Measurements from ENCODE around the gene MSRB3. TPM values are rescaled to one million over a fixed set of nuclear protein-coding genes. Genes with fewer than 3 reads are reported as not detected.

The MSRB3 gene
- total RNA-seq, 1 experiment from 2014 or later = 5.9 TPM

DNA sequence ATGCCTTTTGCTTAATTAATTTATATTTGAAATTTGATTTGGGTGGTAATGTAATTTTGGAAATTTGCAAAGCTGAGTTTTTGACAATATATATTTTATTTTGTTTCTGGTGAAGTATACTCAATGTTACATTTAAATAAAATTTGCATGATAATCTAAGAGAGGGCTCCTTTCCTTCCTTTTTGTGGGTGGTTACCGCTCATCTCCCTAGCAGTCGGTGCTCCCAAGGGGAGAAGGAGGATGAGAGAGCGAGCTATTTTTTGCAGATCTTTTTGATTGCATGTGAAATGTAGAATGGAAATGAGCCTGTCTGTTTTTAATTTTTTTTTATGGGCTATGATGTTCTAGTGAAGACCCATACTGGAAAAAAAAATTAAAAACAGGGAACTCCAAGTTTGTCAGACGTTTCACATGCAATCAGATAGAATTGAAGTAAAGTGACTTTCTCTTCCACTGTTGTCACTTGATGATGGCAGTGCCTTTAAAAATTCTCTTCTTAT lies 39.8 kb downstream of the MSRB3 start:
- peaks cover 13% of the 10 kb centered on the region for H3K4me1 ChIP-seq (ENCODE audit: insufficient read depth, low read length)
- DNase-seq = no peak
- H2AFZ ChIP-seq (ENCODE audit: low read length) = no peak overlapping the region
- H3F3A ChIP-seq (ENCODE audit: low read length, unreplicated experiment) = no peaks in the 10 kb centered on the region
- no peaks in the 10 kb centered on the region for H3K9me2 ChIP-seq (replicated peaks; ENCODE audit: low read length)
- intact Hi-C loops (cut with micrococcal nuclease) = no loop called here
- no peaks in the 10 kb centered on the region for H3K79me2 ChIP-seq (ENCODE audit: low read length)
- no peaks in the 10 kb centered on the region for H3K27me3 ChIP-seq (ENCODE audit: low read length)
- ChIA-PET CTCF (no interaction called here), POLR2A (ENCODE audit: unreplicated experiment) (no interaction called here)
- TF ChIP-seq EZH2phosphoT487 (IDR thresholded peaks at IDR 0.05; ENCODE audit: borderline replicate concordance, low read length) = no peak
- TF ChIP-seq, protein P1, sequence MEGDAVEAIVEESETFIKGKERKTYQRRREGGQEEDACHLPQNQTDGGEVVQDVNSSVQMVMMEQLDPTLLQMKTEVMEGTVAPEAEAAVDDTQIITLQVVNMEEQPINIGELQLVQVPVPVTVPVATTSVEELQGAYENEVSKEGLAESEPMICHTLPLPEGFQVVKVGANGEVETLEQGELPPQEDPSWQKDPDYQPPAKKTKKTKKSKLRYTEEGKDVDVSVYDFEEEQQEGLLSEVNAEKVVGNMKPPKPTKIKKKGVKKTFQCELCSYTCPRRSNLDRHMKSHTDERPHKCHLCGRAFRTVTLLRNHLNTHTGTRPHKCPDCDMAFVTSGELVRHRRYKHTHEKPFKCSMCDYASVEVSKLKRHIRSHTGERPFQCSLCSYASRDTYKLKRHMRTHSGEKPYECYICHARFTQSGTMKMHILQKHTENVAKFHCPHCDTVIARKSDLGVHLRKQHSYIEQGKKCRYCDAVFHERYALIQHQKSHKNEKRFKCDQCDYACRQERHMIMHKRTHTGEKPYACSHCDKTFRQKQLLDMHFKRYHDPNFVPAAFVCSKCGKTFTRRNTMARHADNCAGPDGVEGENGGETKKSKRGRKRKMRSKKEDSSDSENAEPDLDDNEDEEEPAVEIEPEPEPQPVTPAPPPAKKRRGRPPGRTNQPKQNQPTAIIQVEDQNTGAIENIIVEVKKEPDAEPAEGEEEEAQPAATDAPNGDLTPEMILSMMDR (conservative IDR thresholded peaks at IDR 0.05; ENCODE audit: low read depth, low read length) = no peak
- no peak for TF ChIP-seq EZH2 (IDR thresholded peaks at IDR 0.05; ENCODE audit: low read length, unreplicated experiment)
- no peaks in the 10 kb centered on the region for H4K20me1 ChIP-seq (ENCODE audit: low read length)
- H3K9ac ChIP-seq (ENCODE audit: low read length) = no peak overlapping the region
- BruUV-seq (replicated peaks) = no TSS peak
- no peak for ATAC-seq
- H3K36me3 ChIP-seq (ENCODE audit: low read depth, low read length) = no peaks in the 10 kb centered on the region
- H3K9me3 ChIP-seq (ENCODE audit: low read length) = no peaks in the 10 kb centered on the region
- no peak overlapping the region for H3K4me2 ChIP-seq (ENCODE audit: low read length)
- no peak overlapping the region for H3K4me3 ChIP-seq (ENCODE audit: low read length)
- no peak overlapping the region for H3K27ac ChIP-seq (ENCODE audit: low read length)

DNA sequence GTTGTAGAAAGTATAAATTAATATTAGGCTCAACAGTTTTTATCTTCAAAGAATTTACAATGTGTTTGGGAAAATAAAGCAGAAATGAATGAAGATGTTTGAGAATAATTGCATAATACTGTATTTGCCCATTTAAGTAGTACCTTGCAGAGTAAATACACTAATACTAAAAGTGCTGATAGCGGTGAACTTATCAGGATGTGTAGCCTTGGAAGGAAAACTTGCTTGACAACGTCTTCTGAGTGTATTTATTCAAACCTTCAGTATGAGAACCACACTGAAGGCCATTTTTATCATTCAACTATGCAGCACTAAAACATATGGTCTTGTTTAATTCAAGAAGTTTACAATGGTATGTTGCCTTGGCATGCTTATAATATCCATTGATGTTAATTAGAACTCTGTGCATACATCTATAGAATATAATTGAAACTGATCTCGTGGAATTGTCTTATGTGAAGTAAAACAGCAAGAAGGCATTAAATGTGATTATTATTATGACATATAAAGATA lies 41.3 kb downstream of the MSRB3 start:
- no peak overlapping the region for H2AFZ ChIP-seq (ENCODE audit: low read length)
- intact Hi-C loops (cut with micrococcal nuclease) = no loop called here
- H3K9me2 ChIP-seq (replicated peaks; ENCODE audit: low read length) = no peaks in the 10 kb centered on the region
- no peak overlapping the region for H3K4me2 ChIP-seq (ENCODE audit: low read length)
- H3K79me2 ChIP-seq (ENCODE audit: low read length) = no peaks in the 10 kb centered on the region
- H3K9ac ChIP-seq (ENCODE audit: low read length) = no peak overlapping the region
- H3K4me3 ChIP-seq (ENCODE audit: low read length) = no peak overlapping the region
- TF ChIP-seq, protein P1 (conservative IDR thresholded peaks at IDR 0.05; ENCODE audit: low read depth, low read length) = no peak
- TF ChIP-seq EZH2 (IDR thresholded peaks at IDR 0.05; ENCODE audit: low read length, unreplicated experiment) (no peak), EZH2phosphoT487 (IDR thresholded peaks at IDR 0.05; ENCODE audit: borderline replicate concordance, low read length) (no peak)
- ATAC-seq (no peak), DNase-seq (no peak)
- H3K36me3 ChIP-seq (ENCODE audit: low read depth, low read length) = no peaks in the 10 kb centered on the region
- no peaks in the 10 kb centered on the region for H3K9me3 ChIP-seq (ENCODE audit: low read length)
- BruUV-seq (replicated peaks) = no TSS peak
- H3K27ac ChIP-seq (ENCODE audit: low read length) = no peak overlapping the region
- ChIA-PET CTCF (no interaction called here), POLR2A (ENCODE audit: unreplicated experiment) (no interaction called here)
- H4K20me1 ChIP-seq (ENCODE audit: low read length) = no peaks in the 10 kb centered on the region
- no peaks in the 10 kb centered on the region for H3K27me3 ChIP-seq (ENCODE audit: low read length)
- H3K4me1 ChIP-seq (ENCODE audit: insufficient read depth, low read length) = no peaks in the 10 kb centered on the region; the same call in 1 of the 2 replicates
- H3F3A ChIP-seq (ENCODE audit: low read length, unreplicated experiment) = no peaks in the 10 kb centered on the region

DNA sequence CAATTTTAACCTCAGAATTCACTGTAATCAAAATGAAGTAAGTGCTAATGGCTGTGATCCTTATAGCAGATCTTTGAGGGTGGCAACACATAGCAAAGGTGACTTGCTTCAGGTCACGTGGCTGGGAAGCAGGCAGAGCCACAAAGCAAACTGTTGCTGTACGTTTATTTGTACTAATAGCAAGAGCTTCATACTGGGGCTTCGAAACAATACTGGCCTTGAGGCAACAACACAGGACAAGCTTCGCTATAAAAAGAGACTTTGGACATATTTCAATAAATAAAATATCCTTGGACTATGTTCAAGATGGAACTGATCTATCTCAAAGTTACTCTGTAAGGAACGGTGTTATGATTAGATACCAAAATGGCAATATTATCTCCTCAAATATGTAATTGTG lies 44.6 kb downstream of the MSRB3 start:
- no peak for TF ChIP-seq EZH2 (IDR thresholded peaks at IDR 0.05; ENCODE audit: low read length, unreplicated experiment)
- TF ChIP-seq, protein P1 (conservative IDR thresholded peaks at IDR 0.05; ENCODE audit: low read depth, low read length) = no peak
- no peak for TF ChIP-seq EZH2phosphoT487 (IDR thresholded peaks at IDR 0.05; ENCODE audit: borderline replicate concordance, low read length)
- Histone ChIP-seq H3F3A (ENCODE audit: low read length, unreplicated experiment) (no peaks in the 10 kb centered on the region), H3K4me1 (ENCODE audit: insufficient read depth, low read length) (no peaks in the 10 kb centered on the region), H3K9me2 (replicated peaks; ENCODE audit: low read length) (no peaks in the 10 kb centered on the region), H4K20me1 (ENCODE audit: low read length) (no peaks in the 10 kb centered on the region), H3K4me2 (ENCODE audit: low read length) (no peak overlapping the region), H2AFZ (ENCODE audit: low read length) (no peak overlapping the region), H3K79me2 (ENCODE audit: low read length) (no peaks in the 10 kb centered on the region), H3K9ac (ENCODE audit: low read length) (no peak overlapping the region), H3K4me3 (ENCODE audit: low read length) (no peak overlapping the region), H3K27me3 (ENCODE audit: low read length) (no peaks in the 10 kb centered on the region), H3K36me3 (ENCODE audit: low read depth, low read length) (no peaks in the 10 kb centered on the region), H3K9me3 (ENCODE audit: low read length) (no peaks in the 10 kb centered on the region), H3K27ac (ENCODE audit: low read length) (no peak overlapping the region)
- no TSS peak for BruUV-seq (replicated peaks)
- ATAC-seq (no peak), DNase-seq (no peak)
- CTCF ChIA-PET = no interaction called here
- intact Hi-C loops (cut with micrococcal nuclease) = no loop called here
- POLR2A ChIA-PET (ENCODE audit: unreplicated experiment) = no interaction called here

All from PC-3 (cell line).